Colonic mucosa (tissue), 4 donors: ENCODE data around the gene PRRC1. TPM values are rescaled to one million over a fixed set of nuclear protein-coding genes. Genes with fewer than 3 reads are reported as not detected.

Source experiments
- DNase-seq: peaks from one replicate; pipeline ENCODE4 v3.0.0-alpha.2; 2020
- H3K27ac ChIP-seq: fragments of 200-600 bp; one replicate; pipeline ENCODE4 v1.8.0; 2021
- H3K27me3 ChIP-seq: fragments of 200-600 bp; one replicate; pipeline ENCODE4 v1.8.0; 2021
- H3K36me3 ChIP-seq: fragments of 200-600 bp; one replicate; pipeline ENCODE4 v1.8.0; 2021
- H3K4me1 ChIP-seq: fragments of 200-600 bp; one replicate; pipeline ENCODE4 v1.8.0; 2021; ENCODE audit warnings: mild to moderate bottlenecking
- H3K4me3 ChIP-seq: fragments of 200-600 bp; one replicate; pipeline ENCODE4 v1.8.0; 2021
- H3K9ac ChIP-seq, 2 donors: one replicate each; pipeline ENCODE4 v1.7.0; 2013; ENCODE audit warnings: control low read depth in 2 of 2, low read depth in 2 of 2, low read length in 2 of 2
- H3K9me3 ChIP-seq: fragments of 200-600 bp; one replicate; pipeline ENCODE4 v1.8.0; 2021
- CTCF ChIP-seq: fragments of 200-600 bp; IDR thresholded peaks from one replicate; pipeline ENCODE4 v1.8.0; 2022; ENCODE audit warnings: antibody characterized with exemption, mild to moderate bottlenecking
- intact Hi-C: fragments of 100-400 bp; cut with DNase I; formaldehyde crosslinking; loops from one replicate; pipeline ENCODE4 v1.14.1; 2022
- total RNA-seq, 2 donors: library from RNA; stranded (reverse); fragmentation: NEBNext Ultra II Directional in 1 of 2; extraction: Animal tissue kit (Norgen Biotek cat#: 25700) in 1 of 2; gene quantifications; one replicate each; pipeline ENCODE4 v1.2.1, GENCODE V29; 2021
- donor health status: healthy.
- donor health status: DM: no; HTN: no; CAD: no.
- donor health status: DM: no; HTN: no; CAD: no.

PRRC1 gene
- 10 to 100 TPM; 73.0 to 79.9 TPM for total RNA-seq

GRCh38 chr5:127517480-127518318 lies at the start of gene PRRC1:
PRRC1 (plus strand) TSS chr5:127517640; CDS start chr5:127523480, 5,840 bp downstream.
- Histone ChIP-seq H3K4me3 (peak within 1 kb of the TSS; percentile 96), H3K9me3 (no peaks in the 10 kb centered on the region), H3K4me1 (no peaks in the 10 kb centered on the region), H3K36me3 (no peaks in the 10 kb centered on the region), H3K27me3 (peaks cover 2% of the 10 kb centered on the region), H3K27ac (peak within 1 kb of the TSS; percentile 90), H3K9ac (peak within 1 kb of the TSS; percentile 85 to 95)
- TF ChIP-seq CTCF, result no peak
- intact Hi-C loops, result no loop called here
- DNase-seq, result peak; percentile 87

GRCh38 chr5:127471211-127471610 lies 46.2 kb upstream of the PRRC1 start:
- intact Hi-C loops, result no loop called here

GRCh38 chr5:127472700-127473099 lies 44.7 kb upstream of the PRRC1 start:
- no peak for DNase-seq
- intact Hi-C loops, result no loop called here
- TF ChIP-seq CTCF, result no peak
- no peak overlapping the region for H3K4me3 ChIP-seq
- H3K4me1 ChIP-seq, result no peaks in the 10 kb centered on the region
- H3K27me3 ChIP-seq, result no peaks in the 10 kb centered on the region
- H3K36me3 ChIP-seq, result no peaks in the 10 kb centered on the region
- no peak overlapping the region for H3K9ac ChIP-seq
- no peak overlapping the region for H3K27ac ChIP-seq
- H3K9me3 ChIP-seq, result no peaks in the 10 kb centered on the region

More at GRCh38 chr5:127471211-127471610, 46.2 kb upstream of the PRRC1 start:
- Histone ChIP-seq H3K9me3 (no peaks in the 10 kb centered on the region), H3K4me3 (no peak overlapping the region), H3K9ac (no peak overlapping the region), H3K27me3 (no peaks in the 10 kb centered on the region), H3K27ac (no peak overlapping the region), H3K36me3 (no peaks in the 10 kb centered on the region), H3K4me1 (no peaks in the 10 kb centered on the region)
- no peak for TF ChIP-seq CTCF
- no peak for DNase-seq

- no peak overlapping the region for H3K9ac ChIP-seq
- no peak for TF ChIP-seq CTCF
- no peak overlapping the region for H3K4me3 ChIP-seq
- H3K27ac ChIP-seq, result no peak overlapping the region
- no peaks in the 10 kb centered on the region for H3K27me3 ChIP-seq
- no peaks in the 10 kb centered on the region for H3K36me3 ChIP-seq
- H3K9me3 ChIP-seq, result no peaks in the 10 kb centered on the region
- DNase-seq, result no peak
- H3K4me1 ChIP-seq, result no peaks in the 10 kb centered on the region
- intact Hi-C loops, result no loop called here
These were observed 31.0 kb upstream of the PRRC1 start for GRCh38 chr5:127486471-127486870.

GRCh38 chr5:127492854-127493738 lies 24.3 kb upstream of the PRRC1 start:
- H3K4me3 ChIP-seq, result no peak overlapping the region
- no peak for DNase-seq
- intact Hi-C loops, result loop anchor here (5.0 kb wide), 1 partner anchor 201 kb away; the partner anchor contains the start of gene MEGF10

More at GRCh38 chr5:127492854-127493738, 24.3 kb upstream of the PRRC1 start:
- Histone ChIP-seq H3K9ac (peak overlapping the region in 1 of 2 donors; percentile 29), H3K4me1 (no peaks in the 10 kb centered on the region), H3K36me3 (no peaks in the 10 kb centered on the region), H3K27me3 (no peaks in the 10 kb centered on the region), H3K9me3 (no peaks in the 10 kb centered on the region), H3K27ac (peak overlapping the region; percentile 56)
- peak; percentile 60 for TF ChIP-seq CTCF
